GM19328 (cell line): Measurements from ENCODE around the gene TLCD1.

Source experiments
- ATAC-seq: cut with Tn5 transposase; IDR thresholded peaks from one replicate; pipeline ENCODE4 v1.9.1; 2021; ENCODE audit warnings: mild to moderate bottlenecking, moderate library complexity; ENCODE audit not compliant: unreplicated experiment

Gene TLCD1

DNA sequence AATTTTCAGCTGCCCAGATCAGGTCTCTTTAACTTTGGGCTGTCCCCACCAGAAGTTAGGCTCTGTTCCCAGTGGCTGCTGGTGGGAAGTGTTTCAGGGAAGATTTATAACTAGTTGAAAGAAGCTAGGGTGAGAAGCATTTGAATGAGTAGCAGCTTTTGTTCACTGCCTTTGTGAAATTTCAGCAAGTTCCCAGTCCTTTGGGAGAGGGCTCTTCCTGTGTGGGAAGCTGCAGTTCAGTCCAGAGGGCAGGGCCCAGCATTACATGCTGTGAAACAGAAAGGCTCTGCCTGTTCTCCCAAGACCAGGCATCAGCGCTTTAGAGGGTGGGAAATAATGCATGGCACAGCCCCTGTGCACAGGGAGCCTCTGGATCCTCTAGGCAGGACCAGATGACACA, 32.2 kb downstream of the TLCD1 start:
- ATAC-seq: no peak

DNA sequence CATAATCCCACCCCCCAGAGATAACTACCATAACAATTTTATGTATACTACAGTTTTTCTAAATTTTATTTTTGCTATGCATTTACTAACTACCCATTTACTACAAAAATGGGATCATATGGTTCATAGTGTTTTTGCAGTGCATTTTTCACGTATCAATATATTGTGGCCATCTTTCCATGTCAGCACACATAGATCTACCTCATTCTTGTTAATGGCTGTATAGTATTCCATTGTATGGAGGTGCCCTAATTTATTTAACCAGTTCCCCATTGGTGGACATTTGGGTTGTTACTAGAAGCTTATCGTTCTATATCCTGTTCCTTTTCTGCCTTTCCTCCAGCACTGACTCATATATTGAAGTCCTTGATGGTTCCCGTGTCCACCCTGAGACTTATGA, 37.0 kb downstream of the TLCD1 start:
- ATAC-seq: no peak

DNA sequence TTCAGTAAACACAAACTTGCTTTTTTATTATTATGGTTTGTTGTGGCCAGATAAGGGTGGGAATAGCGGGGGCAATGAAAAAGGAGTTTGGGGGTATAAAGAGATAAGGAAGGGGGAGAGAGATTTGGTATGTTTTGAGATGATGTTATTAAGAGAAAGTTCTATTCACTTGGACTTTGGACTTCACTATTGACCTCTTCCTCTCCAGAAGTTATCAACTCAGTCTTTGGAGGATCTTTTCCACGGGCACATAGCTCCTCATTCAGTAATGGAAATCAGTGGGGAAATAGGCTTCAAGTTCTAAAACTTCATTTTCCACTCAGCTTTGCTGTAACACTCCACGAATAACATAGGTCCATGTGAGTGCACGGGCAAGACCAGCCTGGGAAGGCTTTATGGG, 37.6 kb downstream of the TLCD1 start:
- no peak for ATAC-seq

DNA sequence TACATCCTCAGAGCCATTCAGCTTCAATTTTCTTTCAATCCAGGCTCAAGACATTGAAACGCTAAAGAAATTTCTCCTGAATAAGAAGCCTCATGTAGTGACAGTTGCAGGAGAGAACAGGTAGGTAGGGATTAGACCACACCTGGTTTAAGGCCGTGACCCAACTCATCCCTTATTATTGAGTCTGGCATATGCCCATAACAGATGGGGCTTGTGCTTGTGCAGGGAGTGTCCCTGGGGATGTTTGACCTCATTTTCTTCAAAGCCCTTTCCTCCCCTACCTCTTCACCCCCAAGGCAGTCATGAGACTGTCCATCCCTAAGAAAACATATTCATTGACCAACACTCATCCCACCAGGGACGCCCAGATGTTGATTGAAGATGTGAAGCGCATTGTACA, 39.7 kb downstream of the TLCD1 start:
- ATAC-seq: no peak

DNA sequence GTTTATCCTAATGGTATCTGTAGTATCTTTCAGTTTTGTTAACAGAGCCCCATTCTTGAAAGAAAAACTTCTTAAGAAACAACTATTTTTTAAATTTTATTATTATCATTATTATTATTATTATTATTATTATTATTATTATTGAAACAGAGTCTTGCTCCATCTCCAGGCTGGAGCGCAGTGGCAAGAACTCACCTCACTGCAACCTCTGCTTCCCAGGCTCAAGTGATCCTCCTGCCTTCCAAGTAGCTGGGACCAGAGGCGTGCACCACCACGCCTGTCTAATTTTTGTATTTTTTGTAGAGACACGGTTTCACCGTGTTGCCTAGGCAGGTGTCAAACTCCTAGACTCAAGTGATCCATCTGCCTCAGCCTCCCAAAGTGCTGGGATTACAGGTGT, 40.7 kb downstream of the TLCD1 start:
- no peak for ATAC-seq

DNA sequence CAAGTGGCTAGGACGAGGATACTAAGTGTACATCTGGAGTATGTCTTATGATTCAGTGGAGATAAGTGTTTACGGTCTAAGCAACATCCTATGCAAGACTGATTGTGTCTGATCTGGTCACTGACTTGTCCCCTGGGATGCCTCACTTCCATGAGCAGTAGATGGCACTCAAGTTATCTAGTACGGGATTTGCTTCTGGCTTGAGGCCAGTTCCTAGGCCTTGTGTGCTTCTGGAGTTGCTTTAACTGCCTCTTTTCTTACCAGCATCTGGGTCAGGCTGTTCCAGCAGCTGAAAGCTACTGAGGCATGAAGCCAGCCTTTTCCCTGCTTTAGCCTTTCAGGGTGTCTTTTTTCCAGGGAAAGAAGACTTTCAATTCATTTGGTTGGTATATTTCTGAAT, 41.1 kb downstream of the TLCD1 start:
- ATAC-seq: no peak

DNA sequence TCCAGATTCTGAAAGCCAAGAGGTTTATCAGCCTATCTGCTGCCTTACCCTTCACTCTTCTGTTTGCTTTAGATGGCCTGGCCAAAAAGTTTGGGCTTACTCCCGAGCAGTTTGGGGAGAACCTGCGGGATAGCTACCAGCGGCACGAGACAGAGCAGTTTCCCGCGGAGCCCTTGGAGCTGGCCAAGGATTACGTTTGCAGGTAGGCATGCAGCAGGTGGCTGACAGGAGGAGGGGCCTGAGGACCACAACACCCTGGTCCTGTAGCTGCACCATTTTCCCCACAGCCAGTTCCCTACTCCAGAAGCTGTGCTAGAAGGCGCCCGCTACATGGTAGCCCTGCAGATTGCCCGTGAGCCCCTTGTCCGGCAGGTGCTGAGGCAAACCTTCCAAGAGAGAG, 43.4 kb downstream of the TLCD1 start:
- ATAC-seq: no peak

DNA sequence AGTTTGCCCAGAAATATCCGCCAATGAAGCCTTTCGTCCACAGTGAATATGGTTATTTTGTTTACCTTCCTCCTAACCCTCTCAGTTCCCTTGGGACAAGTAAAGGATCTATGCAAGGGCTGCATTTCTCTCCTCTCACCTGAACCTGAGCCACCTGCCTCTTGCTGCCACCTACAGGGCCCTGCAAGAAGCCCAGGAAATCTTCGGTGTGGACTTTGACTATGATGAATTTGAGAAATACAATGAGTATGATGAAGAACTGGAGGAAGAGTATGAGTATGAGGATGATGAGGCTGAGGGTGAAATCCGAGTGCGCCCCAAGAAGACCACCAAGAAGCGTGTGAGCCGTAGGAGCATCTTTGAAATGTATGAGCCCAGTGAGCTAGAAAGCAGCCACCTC, 50.1 kb downstream of the TLCD1 start:
- no peak for ATAC-seq

DNA sequence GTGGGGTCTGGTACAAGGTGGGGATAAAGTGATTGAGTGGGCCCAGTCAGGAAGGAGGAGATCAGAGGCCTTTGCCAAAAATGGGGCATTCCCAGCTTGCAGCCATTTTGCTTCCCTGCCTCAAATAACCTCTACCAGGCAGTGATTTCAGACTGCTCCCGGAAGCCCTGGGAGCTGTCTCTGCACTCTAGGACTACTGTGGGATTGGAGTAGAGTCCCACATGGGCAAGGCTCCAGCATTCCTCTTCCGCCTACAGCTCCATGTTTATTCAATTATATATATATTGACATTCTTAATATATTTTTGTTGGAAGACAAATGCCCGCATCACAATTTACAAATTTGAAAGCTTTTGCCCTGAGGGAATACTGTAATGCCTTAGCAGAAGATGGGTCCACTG, 50.5 kb downstream of the TLCD1 start:
- ATAC-seq: no peak
